H1 (cell line): Measurements from ENCODE around the gene CPM. TPM values are rescaled to one million over a fixed set of nuclear protein-coding genes. Genes with fewer than 3 reads are reported as not detected.
A peak's percentile ranks its signal among the peaks of the same experiment; 100 is the strongest.

Experiments used
- CTCF ChIA-PET: fragments of 300-600 bp; sonication (Branson Sonifier 250); formaldehyde crosslinking; loops from one replicate; lab custom pipeline; 2021; ENCODE audit not compliant: partially characterized antibody; lab: Charles Lee
- POLR2A ChIA-PET: fragments of 300-600 bp; sonication (Branson Sonifier 250); formaldehyde crosslinking; loops from one replicate; lab custom pipeline; 2021; ENCODE audit warnings: inconsistent platforms; ENCODE audit not compliant: partially characterized antibody; lab: Charles Lee
- DNase-seq, 2 experiments: peaks; one replicate each; pipeline versions ENCODE4 v3.0.0 to v3.0.0-alpha.2; 2010 to 2022; ENCODE audit warnings: low spot score in 2 of 2, low read depth in 1 of 2, mixed read lengths in 1 of 2
- FAIRE-seq: peaks from 2 replicates; lab custom pipeline; 2011; peaks lifted over from hg19 to GRCh38; lab: Jason Lieb, UNC
- H2AFZ ChIP-seq: 2 replicates; pipeline ENCODE4 v1.8.1; 2012; ENCODE audit warnings: low read length, inconsistent platforms
- H2AK5ac ChIP-seq: 2 replicates; pipeline ENCODE4 v1.6.1; 2013; ENCODE audit warnings: low read depth, low read length
- H2BK120ac ChIP-seq: replicated peaks from 2 replicates; pipeline ENCODE3; 2013; ENCODE audit warnings: low read depth, low read length, inconsistent platforms
- H2BK12ac ChIP-seq: 2 replicates; pipeline ENCODE4 v1.6.1; 2013; ENCODE audit warnings: low read depth, low read length
- H2BK15ac ChIP-seq: 2 replicates; pipeline ENCODE4 v1.6.1; 2013; ENCODE audit warnings: low read length
- H2BK20ac ChIP-seq: 2 replicates; pipeline ENCODE4 v1.6.1; 2013; ENCODE audit warnings: low read length
- H2BK5ac ChIP-seq: 2 replicates; pipeline ENCODE4 v1.6.1; 2013; ENCODE audit warnings: low read depth, low read length
- H3K14ac ChIP-seq: 2 replicates; pipeline ENCODE4 v1.6.1; 2013; ENCODE audit warnings: inconsistent platforms; ENCODE audit not compliant: insufficient read length
- H3K18ac ChIP-seq: 2 replicates; pipeline ENCODE4 v1.6.1; 2013; ENCODE audit warnings: low read length; ENCODE audit errors: extremely low read depth
- H3K23ac ChIP-seq: 2 replicates; pipeline ENCODE4 v1.6.1; 2013; ENCODE audit warnings: inconsistent platforms; ENCODE audit not compliant: insufficient read length
- H3K23me2 ChIP-seq: 2 replicates; pipeline ENCODE4 v1.6.1; 2013; ENCODE audit warnings: low read depth, low read length
- H3K27ac ChIP-seq: 2 replicates; pipeline ENCODE4 v1.6.1; 2011; ENCODE audit warnings: low read depth, low read length, inconsistent platforms
- H3K27me3 ChIP-seq, 4 experiments: replicated peaks in 1 of 4; 1 replicate in 1 of 4; 2 replicates in 3 of 4; pipeline versions ENCODE4 v1.6.1 to v1.8.1; 2011 to 2013; ENCODE audit warnings: low read length in 3 of 4, mild to moderate bottlenecking in 3 of 4, inconsistent platforms in 2 of 4, mixed read lengths in 2 of 4, moderate library complexity in 1 of 4; ENCODE audit not compliant: control insufficient read depth in 3 of 4, insufficient read depth in 3 of 4; ENCODE audit errors: extremely low read depth in 1 of 4
- H3K36me3 ChIP-seq, 4 experiments: 2 replicates each; pipeline versions ENCODE4 v1.6.1 to v1.8.1; 2011 to 2013; ENCODE audit warnings: mild to moderate bottlenecking in 4 of 4, low read length in 3 of 4, moderate library complexity in 2 of 4, control low read depth in 1 of 4, inconsistent platforms in 1 of 4; ENCODE audit not compliant: insufficient read depth in 4 of 4, control insufficient read depth in 2 of 4
- H3K4ac ChIP-seq: replicated peaks from 2 replicates; pipeline ENCODE3; 2013; ENCODE audit warnings: low read length, low read depth, mixed read lengths, inconsistent platforms; ENCODE audit not compliant: insufficient read length
- H3K4me1 ChIP-seq, 4 experiments: replicated peaks in 1 of 4; 1 replicate in 1 of 4; 2 replicates in 3 of 4; pipeline versions ENCODE4 v1.6.1 to v1.8.1; 2011 to 2013; ENCODE audit warnings: low read length in 3 of 4, inconsistent platforms in 2 of 4, mixed read lengths in 1 of 4; ENCODE audit not compliant: insufficient read depth in 4 of 4, control insufficient read depth in 3 of 4
- H3K4me2 ChIP-seq, 2 experiments: 2 replicates each; pipeline versions ENCODE4 v1.6.1 to v1.8.1; 2011 to 2013; ENCODE audit warnings: low read depth in 2 of 2, low read length in 2 of 2, control low read depth in 1 of 2, inconsistent platforms in 1 of 2, mild to moderate bottlenecking in 1 of 2; ENCODE audit not compliant: insufficient read depth in 1 of 2
- H3K4me3 ChIP-seq, 4 experiments: fragments of 200-600, 300-600 bp in 1 of 4; sonication (generic), shearing (Covaris generic), sonication (Bioruptor Twin) in 1 of 4; 2 replicates each; pipeline versions ENCODE4 v1.5.1 to v1.8.1; 2011 to 2016; ENCODE audit warnings: low read length in 4 of 4, low read depth in 3 of 4, control low read depth in 2 of 4, inconsistent platforms in 2 of 4, mild to moderate bottlenecking in 2 of 4, mixed read lengths in 1 of 4, moderate library complexity in 1 of 4; ENCODE audit not compliant: insufficient read depth in 2 of 4; ENCODE audit errors: extremely low read depth in 1 of 4
- H3K56ac ChIP-seq: replicated peaks from 2 replicates; pipeline ENCODE3; 2013; ENCODE audit warnings: low read depth, mild to moderate bottlenecking, mixed read lengths, low read length, inconsistent platforms; ENCODE audit not compliant: insufficient read length
- H3K79me1 ChIP-seq: 2 replicates; pipeline ENCODE4 v1.6.1; 2013; ENCODE audit warnings: low read depth, low read length, control low read depth
- H3K79me2 ChIP-seq, 2 experiments: 2 replicates each; pipeline versions ENCODE4 v1.6.1 to v1.8.1; 2012 to 2013; ENCODE audit warnings: low read length in 2 of 2, mild to moderate bottlenecking in 2 of 2, inconsistent platforms in 1 of 2; ENCODE audit not compliant: insufficient read depth in 2 of 2, control insufficient read depth in 1 of 2
- H3K9ac ChIP-seq, 4 experiments: replicated peaks in 1 of 4; 1 replicate in 1 of 4; 2 replicates in 3 of 4; pipeline versions ENCODE4 v1.6.1 to v1.8.1; 2011 to 2013; ENCODE audit warnings: low read depth in 3 of 4, low read length in 3 of 4, control low read depth in 2 of 4, mild to moderate bottlenecking in 2 of 4, moderate library complexity in 2 of 4, inconsistent platforms in 1 of 4; ENCODE audit errors: extremely low read depth in 1 of 4
- H3K9me3 ChIP-seq, 2 experiments: 2 replicates each; pipeline versions ENCODE4 v1.6.1 to v1.8.1; 2012 to 2013; ENCODE audit warnings: mild to moderate bottlenecking in 2 of 2, moderate library complexity in 2 of 2, control low read depth in 1 of 2, inconsistent platforms in 1 of 2, low read depth in 1 of 2, low read length in 1 of 2, mixed read lengths in 1 of 2; ENCODE audit not compliant: insufficient read depth in 2 of 2
- H4K20me1 ChIP-seq, 2 experiments: replicated peaks in 1 of 2; 2 replicates each; pipeline versions ENCODE3 to v1.8.1; 2011 to 2013; ENCODE audit warnings: inconsistent platforms in 2 of 2, low read length in 2 of 2, mild to moderate bottlenecking in 1 of 2; ENCODE audit not compliant: insufficient read depth in 2 of 2, control insufficient read depth in 1 of 2
- H4K5ac ChIP-seq: 2 replicates; pipeline ENCODE4 v1.6.1; 2013; ENCODE audit warnings: low read length, low read depth, mixed read lengths, inconsistent platforms; ENCODE audit not compliant: insufficient read length
- H4K8ac ChIP-seq: 2 replicates; pipeline ENCODE4 v1.8.0; 2013; ENCODE audit warnings: mild to moderate bottlenecking, moderate library complexity, low read length, inconsistent platforms; ENCODE audit not compliant: insufficient read depth; ENCODE audit errors: extremely low read depth
- H4K91ac ChIP-seq: replicated peaks from 2 replicates; pipeline ENCODE3; 2013; ENCODE audit warnings: low read length, mixed read lengths, inconsistent platforms; ENCODE audit not compliant: insufficient read length
- BACH1 ChIP-seq: IDR thresholded peaks from 2 replicates; pipeline ENCODE4 v1.6.1; 2012; ENCODE audit warnings: low read length, improper control_type of control experiment
- CEBPB ChIP-seq: IDR thresholded peaks from 2 replicates; pipeline ENCODE4 v1.6.1; 2012; ENCODE audit warnings: low read depth, low read length
- CREB1 ChIP-seq: IDR thresholded peaks from 2 replicates; pipeline ENCODE4 v1.6.1; 2012; ENCODE audit warnings: inconsistent platforms
- FOSL1 ChIP-seq: IDR thresholded peaks from 2 replicates; pipeline ENCODE4 v1.6.1; 2011; ENCODE audit warnings: mild to moderate bottlenecking, low read depth, low read length, moderate library complexity; ENCODE audit not compliant: insufficient read depth
- HDAC6 ChIP-seq: IDR thresholded peaks from one replicate; pipeline ENCODE4 v1.7.1; 2012; ENCODE audit warnings: low read depth, mild to moderate bottlenecking, inconsistent platforms, low read length, moderate library complexity
- MAFK ChIP-seq: IDR thresholded peaks from 2 replicates; pipeline ENCODE4 v1.6.1; 2012; ENCODE audit warnings: low read depth, mild to moderate bottlenecking, improper control_type of control experiment, low read length
- NANOG ChIP-seq: IDR thresholded peaks from 2 replicates; pipeline ENCODE4 v1.6.1; 2011; ENCODE audit warnings: low read length, low read depth, mild to moderate bottlenecking, inconsistent platforms; ENCODE audit not compliant: insufficient read depth, poor library complexity, severe bottlenecking
- RXRA ChIP-seq: IDR thresholded peaks from 2 replicates; pipeline ENCODE4 v1.6.1; 2011; ENCODE audit warnings: low read depth, mild to moderate bottlenecking, low read length, moderate library complexity; ENCODE audit not compliant: insufficient read depth
- TAF1 ChIP-seq: IDR thresholded peaks from 2 replicates; pipeline ENCODE4 v1.6.1; 2011; ENCODE audit warnings: mild to moderate bottlenecking, low read depth, low read length
- TAF7 ChIP-seq: optimal IDR thresholded peaks from 2 replicates; pipeline ENCODE3; 2011; ENCODE audit warnings: low read depth, mild to moderate bottlenecking, inconsistent platforms, low read length, moderate library complexity, borderline replicate concordance
- TEAD4 ChIP-seq: IDR thresholded peaks from 2 replicates; pipeline ENCODE4 v1.6.1; 2012; ENCODE audit warnings: low read depth, low read length, inconsistent platforms, mixed read lengths
- WGBS, 2 experiments: shearing (Covaris generic) in 1 of 2; methylation state at CpG; one replicate each; pipeline versions ENCODE4 v1.1.6 to v1.1.7; 2013 to 2015; ENCODE audit warnings: low lambda C conversion rate in 2 of 2, mixed read lengths in 2 of 2, inconsistent platforms in 1 of 2, low coverage in 1 of 2, missing lambda C conversion rate in 1 of 2; ENCODE audit not compliant: insufficient replicate concordance in 2 of 2, insufficient coverage in 1 of 2, insufficient read length in 1 of 2; ENCODE audit errors: extremely low coverage in 1 of 2, missing lambda C conversion rate in 1 of 2; 5-methylcytosine and 5-hydroxymethylcytosine counted together
- polyA plus RNA-seq, 7 experiments: library from polyadenylated mRNA; depleted of rRNA in 3 of 7; stranded (reverse) in 5 of 7; unstranded in 2 of 7; fragments of >200 nt in 5 of 7; fragments of 200-250 nt in 2 of 7; gene quantifications; 1 replicate in 5 of 7; 2 replicates in 1 of 7; 4 replicates in 1 of 7; pipeline versions ENCODE4 v1.2.1 to v1.2.3, GENCODE V29; 2011 to 2013; ENCODE audit warnings: missing spikeins in 2 of 7, mixed read lengths in 2 of 7
- total RNA-seq: library from RNA; stranded (reverse); fragmentation: NEBNext Ultra II Directional; extraction: Animal tissue kit (Norgen Biotek cat#: 25700); gene quantifications from 2 replicates; pipeline ENCODE4 v1.2.1, GENCODE V29; 2021
- TF ChIP-seq, protein P1 (sequence below): IDR thresholded peaks from 2 replicates; pipeline ENCODE4 v1.6.1; 2011; ENCODE audit warnings: low read depth, mild to moderate bottlenecking, low read length; ENCODE audit not compliant: insufficient read depth
- TF ChIP-seq, protein P2 (sequence below): IDR thresholded peaks from 2 replicates; pipeline ENCODE4 v1.6.1; 2012; ENCODE audit warnings: inconsistent platforms

Gene CPM
- total and polyA plus RNA-seq, 2 of the 8 experiments (the other 6 are each of a cell fraction or from before 2014, with no cell fraction given), result 0.33 to 3.1 TPM

DNA sequence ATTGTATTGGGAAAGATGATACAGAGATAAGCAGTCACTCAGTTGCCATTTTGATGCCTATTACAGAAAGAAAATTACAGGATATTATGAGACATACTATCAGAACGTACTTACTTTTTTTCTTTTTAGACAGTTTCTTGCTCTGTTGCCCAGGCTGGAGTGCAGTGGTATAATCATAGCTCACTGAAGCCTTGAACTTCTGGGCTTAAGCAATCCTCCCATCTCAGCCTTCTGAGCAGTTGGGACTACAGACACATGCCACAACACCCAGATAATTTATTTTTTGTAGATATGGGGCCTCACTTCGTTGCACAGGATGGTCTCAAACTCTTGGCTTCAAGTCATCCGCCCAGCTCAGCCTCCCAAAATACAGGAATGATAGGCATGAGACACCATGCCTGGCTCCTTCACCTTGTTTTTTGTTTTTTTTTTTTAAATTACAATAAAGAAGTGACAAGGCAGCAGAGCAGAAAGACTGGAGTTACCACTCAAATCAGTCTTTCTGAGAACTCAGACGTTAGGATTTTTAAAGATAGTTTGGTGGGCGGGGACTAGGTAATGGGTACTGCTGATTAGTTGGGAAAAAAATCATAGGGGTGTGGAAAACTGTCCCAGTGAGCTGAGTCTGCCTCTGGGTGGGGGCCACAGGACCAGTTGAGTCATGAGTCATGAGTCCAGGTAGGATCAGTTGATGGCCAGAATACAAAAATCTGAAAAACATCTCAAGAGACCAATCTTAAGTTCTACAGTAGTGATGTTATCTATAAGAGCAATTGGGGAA is 11.5 kb upstream of the CPM start:
- H3K23ac ChIP-seq, result no peak overlapping the region
- H3K4me1 ChIP-seq, result no peaks in the 10 kb centered on the region
- H3K79me2 ChIP-seq, result no peaks in the 10 kb centered on the region
- H4K5ac ChIP-seq, result no peak overlapping the region
- H2BK20ac ChIP-seq, result no peak overlapping the region
- WGBS, 2 experiments, result 82% methylated on average over 5 of the region's 5 CpGs; no CpG with 5 or more reads in 1 of the 2 experiments
- H3K18ac ChIP-seq, result no peak overlapping the region
- no peak overlapping the region for H3K4me3 ChIP-seq
- 0 out of 2 replicates have a peak overlapping the region, but pooled peaks have one; percentile 9 for H2AFZ ChIP-seq
- no peak for DNase-seq
- no peaks in the 10 kb centered on the region for H3K27me3 ChIP-seq
- no peak overlapping the region for H2BK5ac ChIP-seq
- no peaks in the 10 kb centered on the region for H4K20me1 ChIP-seq
- H2BK120ac ChIP-seq, result no peak overlapping the region
- no peak overlapping the region for H4K91ac ChIP-seq
- H3K9me3 ChIP-seq, result no peaks in the 10 kb centered on the region
- H3K36me3 ChIP-seq, result no peaks in the 10 kb centered on the region
- H3K79me1 ChIP-seq, result no peaks in the 10 kb centered on the region
- H3K4ac ChIP-seq, result no peak overlapping the region
- H3K9ac ChIP-seq, result no peak overlapping the region
- no peak overlapping the region for H4K8ac ChIP-seq
- POLR2A ChIA-PET, result no interaction called here
- no peak overlapping the region for H3K4me2 ChIP-seq
- H3K23me2 ChIP-seq, result no peaks in the 10 kb centered on the region
- CTCF ChIA-PET, result no interaction called here
- H3K27ac ChIP-seq, result no peak overlapping the region
- no peak overlapping the region for H2AK5ac ChIP-seq
- H3K14ac ChIP-seq, result no peak overlapping the region
- H2BK15ac ChIP-seq, result no peak overlapping the region
- no peak for FAIRE-seq
- no peak overlapping the region for H2BK12ac ChIP-seq
- no peak overlapping the region for H3K56ac ChIP-seq
- TF ChIP-seq BACH1 (no peak), TAF1 (no peak), NANOG (no peak), RXRA (no peak), FOSL1 (no peak), MAFK (no peak), TAF7 (no peak), HDAC6 (no peak), CEBPB (no peak), CREB1 (no peak), TEAD4 (no peak)
- TF ChIP-seq, protein P1, sequence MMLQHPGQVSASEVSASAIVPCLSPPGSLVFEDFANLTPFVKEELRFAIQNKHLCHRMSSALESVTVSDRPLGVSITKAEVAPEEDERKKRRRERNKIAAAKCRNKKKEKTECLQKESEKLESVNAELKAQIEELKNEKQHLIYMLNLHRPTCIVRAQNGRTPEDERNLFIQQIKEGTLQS, result no peak
- TF ChIP-seq, protein P2, sequence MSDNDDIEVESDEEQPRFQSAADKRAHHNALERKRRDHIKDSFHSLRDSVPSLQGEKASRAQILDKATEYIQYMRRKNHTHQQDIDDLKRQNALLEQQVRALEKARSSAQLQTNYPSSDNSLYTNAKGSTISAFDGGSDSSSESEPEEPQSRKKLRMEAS, result no peak
